Amniotic epithelial cell (primary cell): ENCODE results near the gene SUCLA2.
A peak's percentile ranks its signal among the peaks of the same experiment; 100 is the strongest.

ENCODE experiments used
- DNase-seq: peaks from one replicate; pipeline ENCODE4 v3.0.0-alpha.2; 2010; ENCODE audit warnings: low read depth

SUCLA2 gene

DNA sequence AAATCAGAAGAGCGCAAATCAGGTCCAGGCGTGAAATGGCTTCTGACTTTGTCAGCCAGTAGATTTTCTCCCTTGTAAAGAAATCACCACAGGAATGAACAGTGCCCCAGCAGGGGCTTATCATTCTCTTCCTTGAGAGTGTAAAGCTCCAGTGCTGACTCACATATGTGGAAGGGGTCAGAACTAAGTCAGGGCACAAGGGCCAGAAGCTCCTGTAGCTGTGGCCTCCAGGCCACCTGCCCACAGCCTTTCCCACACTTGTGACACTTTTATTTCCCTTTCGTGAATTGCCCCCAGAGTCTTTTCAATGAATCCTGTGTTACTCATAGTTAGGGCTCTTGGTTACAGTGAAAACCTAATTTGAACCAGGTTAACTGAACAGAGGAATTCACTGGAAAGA lies 99.6 kb downstream of the SUCLA2 start:
- DNase-seq = peak; percentile 50

DNA sequence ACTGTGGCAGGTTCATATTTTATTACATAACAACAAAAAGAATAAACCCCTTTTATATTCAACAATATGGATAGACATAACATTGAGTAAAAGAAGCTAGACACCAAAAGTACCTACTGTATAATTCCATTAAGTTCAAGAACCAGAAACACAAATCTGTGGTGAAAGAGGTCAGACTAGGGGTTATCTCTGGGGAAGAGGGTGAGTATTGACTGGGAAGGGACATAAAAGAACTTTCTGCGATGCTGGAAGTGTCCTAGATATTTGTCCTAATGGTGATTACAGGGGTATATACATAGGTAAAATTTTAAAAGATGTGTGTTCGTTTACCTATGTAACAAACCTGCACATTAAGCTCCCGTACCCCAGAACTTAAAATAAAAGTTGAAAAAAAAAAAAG lies 103.0 kb downstream of the SUCLA2 start:
- no peak for DNase-seq

DNA sequence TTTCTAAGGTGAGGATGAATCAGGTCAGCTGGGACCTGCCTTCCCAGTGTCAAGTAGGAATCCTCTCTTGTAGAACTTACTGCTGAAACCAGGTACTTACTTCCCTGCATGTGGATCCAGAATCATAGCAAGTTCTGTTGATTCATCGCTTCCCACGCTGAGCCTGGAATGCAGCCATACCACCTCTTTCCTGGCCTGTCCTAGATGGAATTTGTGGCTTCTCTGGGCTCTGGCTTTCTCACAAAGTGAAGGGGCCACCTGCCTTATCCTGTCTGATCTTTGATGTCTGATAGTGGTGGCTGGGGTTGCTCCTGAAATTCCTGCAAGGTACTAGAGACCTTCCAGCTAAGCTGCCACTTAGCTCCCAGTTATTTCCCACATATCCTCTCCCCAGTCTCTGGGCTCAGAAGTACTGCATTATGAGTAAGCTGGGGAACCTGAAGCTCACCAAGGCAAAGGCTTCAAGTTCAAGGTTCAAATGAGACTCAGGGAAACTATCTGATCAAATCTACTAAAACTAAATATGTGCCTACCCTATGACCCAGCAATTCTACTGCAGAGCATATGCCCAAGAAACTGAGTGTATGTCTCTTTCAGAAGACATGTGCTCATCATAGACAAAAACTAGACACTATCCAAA lies 103.5 kb downstream of the SUCLA2 start:
- DNase-seq = peak; percentile 46

DNA sequence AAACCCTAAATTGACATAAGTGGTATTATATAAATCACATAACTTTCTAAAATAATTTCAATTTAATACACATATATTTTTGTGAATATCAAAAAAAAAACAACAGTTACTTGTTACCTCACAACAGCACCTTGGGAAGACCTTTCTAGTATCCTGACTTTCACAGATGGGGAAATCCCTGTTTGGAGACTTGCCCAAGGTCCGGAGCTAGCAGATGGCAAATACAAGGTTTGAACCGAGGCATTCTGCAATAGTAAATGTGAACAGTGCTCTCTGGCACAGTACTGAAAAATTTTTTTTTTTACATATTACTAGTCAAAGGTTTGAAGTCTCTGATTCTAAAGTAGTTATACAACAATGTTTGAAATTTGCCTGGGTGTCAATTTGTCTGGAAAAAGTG lies 104.5 kb downstream of the SUCLA2 start:
- DNase-seq = no peak

DNA sequence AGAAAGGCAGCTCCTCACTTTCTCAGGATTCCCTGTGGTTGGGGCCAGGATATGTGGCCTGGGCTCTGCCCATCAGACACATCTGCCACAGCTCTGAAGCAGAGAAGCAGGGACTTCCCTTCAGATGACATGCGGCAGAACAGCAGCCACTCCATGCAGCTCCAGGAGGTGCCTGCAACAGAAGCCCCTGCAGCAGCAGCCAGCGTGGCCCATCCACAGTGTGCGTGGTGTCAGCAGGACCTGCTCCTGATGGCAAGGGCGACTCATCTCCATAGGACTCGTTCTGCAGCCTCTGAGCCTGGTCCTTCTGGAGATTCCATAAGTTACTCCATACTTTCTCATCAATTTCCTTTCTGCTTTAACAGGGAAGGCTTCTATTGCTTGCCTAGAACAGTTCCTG lies 105.0 kb downstream of the SUCLA2 start:
- DNase-seq = no peak

DNA sequence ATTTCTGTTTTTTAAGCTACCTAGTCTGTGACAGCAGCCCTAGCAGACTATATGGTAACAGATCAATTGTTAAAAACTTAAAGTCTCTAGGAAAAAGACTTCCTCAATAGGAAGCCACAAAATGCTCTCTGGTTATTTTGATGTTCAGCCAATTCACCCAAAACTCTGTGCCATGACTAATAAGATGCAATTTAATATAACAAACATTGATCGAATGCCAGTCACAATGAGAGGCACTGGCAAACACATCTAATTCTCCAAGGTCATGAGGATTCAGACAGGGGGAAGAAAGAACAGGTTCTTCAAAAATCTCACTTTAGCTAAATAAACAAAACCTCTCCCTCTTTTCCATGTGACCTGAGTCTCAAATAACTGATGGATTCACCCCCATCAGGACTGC lies 107.5 kb downstream of the SUCLA2 start:
- no peak for DNase-seq
